Measurements from ENCODE around the gene LRRC14B.

Gene LRRC14B

GRCh38 chr5:173392-174290 is 17.7 kb upstream of the LRRC14B start:
- no peak for DNase-seq (ENCODE audit: low read depth in 3 of 3, low spot score in 1 of 3)

- no peak for DNase-seq (ENCODE audit: low read depth in 3 of 3, low spot score in 1 of 3)
Measured at GRCh38 chr5:174291-174600, 17.0 kb upstream of the LRRC14B start.

DNA sequence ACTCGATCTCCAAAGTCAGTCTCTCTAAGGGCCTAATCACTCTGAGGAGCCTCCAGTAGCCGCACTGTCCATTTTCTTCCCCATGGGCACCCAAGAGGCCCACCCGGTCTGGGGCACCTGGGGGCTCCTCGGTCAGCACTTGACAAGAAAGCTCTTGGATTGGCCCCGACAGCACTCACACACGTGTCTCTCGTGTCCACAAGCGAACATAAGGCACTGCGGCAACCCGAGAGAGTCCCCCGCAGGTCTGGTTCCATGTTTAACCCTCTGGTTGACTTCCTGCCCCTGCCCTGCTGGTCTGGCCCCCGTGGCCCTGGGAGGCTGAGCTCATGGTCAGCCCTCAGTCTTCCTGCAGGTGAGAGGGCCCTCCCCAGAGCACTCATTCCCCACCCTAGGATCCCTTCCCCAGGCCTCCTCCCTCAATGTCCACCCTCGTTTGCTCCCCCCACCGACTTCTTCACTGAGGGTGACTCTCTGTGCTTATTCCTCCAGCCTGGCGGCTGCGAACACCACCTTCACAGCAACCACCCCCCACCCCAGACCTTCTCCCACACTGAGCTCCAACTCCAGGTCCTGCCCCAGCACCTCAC is 16.3 kb upstream of the LRRC14B start:
- DNase-seq (ENCODE audit: low read depth in 3 of 3, low spot score in 1 of 3) = no peak

GRCh38 chr5:176296-176823 is 14.9 kb upstream of the LRRC14B start:
- DNase-seq (ENCODE audit: low read depth in 3 of 3, low spot score in 1 of 3) = no peak

DNA sequence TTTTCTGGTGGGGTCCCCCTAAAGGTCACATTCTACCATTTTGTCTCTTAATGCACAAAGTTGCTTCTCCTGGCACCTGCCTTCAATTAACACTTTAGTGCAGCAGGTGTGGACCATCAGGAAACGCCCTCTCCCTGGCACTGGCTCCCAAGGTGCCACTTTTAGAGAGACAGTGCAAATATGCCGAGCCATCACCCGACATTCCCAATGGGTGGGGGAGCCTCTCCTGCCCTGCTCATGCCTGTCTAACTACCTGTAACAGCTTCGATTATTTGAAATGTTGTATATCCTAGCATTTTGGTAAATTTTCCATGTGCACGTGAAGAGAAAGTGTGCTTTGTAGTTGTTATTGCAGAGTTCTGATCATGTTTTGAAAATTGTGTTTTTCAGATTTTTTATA is 13.2 kb upstream of the LRRC14B start:
- DNase-seq (ENCODE audit: low read depth in 3 of 3, low spot score in 1 of 3) = no peak

DNA sequence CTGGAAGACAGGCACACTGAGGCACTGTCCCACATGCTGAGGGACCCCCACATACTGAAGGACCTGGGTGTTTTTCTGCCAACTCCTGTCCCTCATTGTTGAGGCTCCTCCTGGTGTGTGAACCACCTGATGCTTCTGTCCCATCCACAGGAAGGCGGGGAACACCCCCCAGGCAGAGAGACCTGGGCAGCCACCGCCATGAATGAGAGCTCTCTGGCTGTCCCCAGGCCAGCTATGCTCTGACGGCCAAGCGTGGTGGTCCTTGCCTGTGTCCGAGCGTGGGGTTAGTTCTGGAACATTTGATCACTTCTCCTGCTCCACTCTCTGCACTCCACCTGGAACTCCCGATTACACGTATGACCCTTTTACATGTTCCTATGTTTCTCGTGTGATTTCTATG is 11.9 kb upstream of the LRRC14B start:
- DNase-seq (ENCODE audit: low read depth in 3 of 3, low spot score in 1 of 3) = no peak

GRCh38 chr5:180286-180918 is 10.9 kb upstream of the LRRC14B start:
- DNase-seq (ENCODE audit: low read depth in 3 of 3, low spot score in 1 of 3) = no peak

GRCh38 chr5:181160-181559 is 10.1 kb upstream of the LRRC14B start:
- no peak for DNase-seq (ENCODE audit: low read depth in 3 of 3, low spot score in 1 of 3)

DNA sequence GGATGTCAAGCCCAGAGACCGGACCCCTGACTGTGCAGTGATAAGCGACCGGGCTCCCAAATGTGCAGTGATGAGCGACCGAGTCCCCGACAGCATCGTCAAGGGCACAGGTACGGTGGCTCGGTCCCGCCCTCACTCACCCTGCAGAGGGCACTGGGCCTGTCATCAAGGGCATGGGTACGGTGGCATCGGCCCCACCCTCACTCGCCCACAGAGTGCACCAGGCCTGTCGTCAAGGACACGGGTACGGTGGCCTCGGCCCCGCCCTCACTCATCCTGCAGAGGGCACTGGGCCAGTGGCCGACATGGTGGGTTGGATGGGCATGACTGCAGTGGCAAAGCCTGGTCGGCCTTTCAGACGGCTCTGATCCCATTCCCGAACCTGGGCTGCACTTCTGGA is 9.7 kb upstream of the LRRC14B start:
- no peak for DNase-seq (ENCODE audit: low read depth in 3 of 3, low spot score in 1 of 3)

DNA sequence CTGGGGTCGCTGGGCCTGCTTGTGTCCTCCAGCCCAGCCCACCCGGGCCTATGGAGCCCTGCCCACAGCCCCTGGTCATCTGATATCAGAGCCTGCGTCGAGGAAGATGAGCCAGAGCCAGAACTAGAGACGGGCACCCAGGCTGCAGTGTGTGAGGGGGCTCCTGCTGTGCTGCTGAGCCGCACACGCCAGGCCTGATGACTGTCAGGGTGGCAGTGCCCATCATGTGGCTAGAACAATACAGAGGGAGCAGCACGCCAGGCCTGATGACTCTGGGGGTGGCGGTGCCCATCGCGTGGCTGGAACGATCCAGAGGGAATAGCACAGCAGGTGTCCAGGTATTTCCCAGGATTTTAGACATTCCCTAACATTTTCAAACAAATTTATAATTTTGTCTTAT is 9.2 kb upstream of the LRRC14B start:
- DNase-seq (ENCODE audit: low read depth in 3 of 3, low spot score in 1 of 3) = no peak

DNA sequence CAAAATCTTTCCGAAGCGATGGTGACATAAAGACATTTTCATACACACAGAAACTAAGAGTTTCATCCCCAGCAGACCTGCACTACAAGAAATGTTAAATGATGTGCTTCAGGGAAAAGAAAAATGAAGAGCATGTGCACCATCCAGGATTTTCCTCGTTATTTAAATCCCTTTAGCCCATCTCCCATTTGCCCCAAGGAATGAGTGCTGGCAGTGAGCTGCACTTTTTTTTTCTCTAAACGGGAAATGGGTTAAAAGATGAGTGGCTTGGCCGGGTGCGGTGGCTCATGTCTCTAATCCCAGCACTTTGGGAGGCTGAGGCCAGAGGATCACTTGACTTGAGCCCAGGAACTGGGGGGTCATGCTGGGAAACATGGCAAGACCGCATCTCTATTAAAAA is 6.8 kb upstream of the LRRC14B start:
- no peak for DNase-seq (ENCODE audit: low read depth in 3 of 3, low spot score in 1 of 3)

- DNase-seq (ENCODE audit: low read depth in 3 of 3, low spot score in 1 of 3) = no peak
Measured at GRCh38 chr5:185095-186070, 5.9 kb upstream of the LRRC14B start.

DNA sequence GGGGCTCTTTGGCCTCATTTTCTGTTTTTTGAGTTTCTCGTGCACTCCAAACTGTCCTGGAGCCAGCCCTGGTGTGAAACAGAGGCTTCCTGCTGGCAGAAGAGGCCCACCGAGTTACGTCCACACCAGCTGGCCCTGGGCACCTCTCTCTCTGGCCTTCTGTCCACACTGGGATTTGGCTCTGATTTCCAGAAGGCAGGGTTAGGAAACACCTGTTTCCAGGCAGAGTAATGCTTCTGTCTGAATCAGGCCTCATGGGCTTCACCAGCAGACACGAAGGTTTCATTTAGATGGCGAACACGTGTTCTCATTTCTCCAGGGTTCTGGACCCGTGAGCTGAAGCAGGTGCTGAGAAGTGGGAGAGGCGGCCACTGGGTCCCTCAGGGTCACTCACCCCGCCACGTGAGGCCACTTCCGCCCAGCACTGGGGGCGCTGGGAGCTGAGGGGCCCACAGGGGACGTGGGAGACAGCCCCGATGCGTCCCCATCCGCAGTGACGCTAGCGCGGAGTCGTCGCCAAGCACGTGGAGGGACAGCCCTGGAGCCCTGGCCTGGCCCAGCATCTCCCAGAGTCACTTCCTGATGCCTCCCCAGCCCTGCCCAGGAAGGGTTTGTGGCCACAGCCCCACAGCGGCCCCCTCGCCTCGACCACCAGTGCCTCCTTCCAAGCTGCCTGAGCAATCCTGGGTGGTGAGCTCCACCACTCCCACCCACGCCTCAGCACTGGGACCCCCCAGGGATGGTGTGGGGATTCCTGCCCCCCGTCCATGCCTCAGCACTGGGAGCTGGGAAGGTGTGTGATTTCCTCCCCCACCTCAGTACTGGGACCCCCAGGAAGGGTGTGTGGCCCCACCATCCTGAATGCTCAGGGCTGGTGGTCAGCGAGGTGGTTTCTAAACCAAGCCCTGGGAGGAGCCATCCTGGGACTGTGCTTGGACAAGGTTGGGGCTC is 4.9 kb upstream of the LRRC14B start:
- no peak for DNase-seq (ENCODE audit: low read depth in 3 of 3, low spot score in 1 of 3)

DNA sequence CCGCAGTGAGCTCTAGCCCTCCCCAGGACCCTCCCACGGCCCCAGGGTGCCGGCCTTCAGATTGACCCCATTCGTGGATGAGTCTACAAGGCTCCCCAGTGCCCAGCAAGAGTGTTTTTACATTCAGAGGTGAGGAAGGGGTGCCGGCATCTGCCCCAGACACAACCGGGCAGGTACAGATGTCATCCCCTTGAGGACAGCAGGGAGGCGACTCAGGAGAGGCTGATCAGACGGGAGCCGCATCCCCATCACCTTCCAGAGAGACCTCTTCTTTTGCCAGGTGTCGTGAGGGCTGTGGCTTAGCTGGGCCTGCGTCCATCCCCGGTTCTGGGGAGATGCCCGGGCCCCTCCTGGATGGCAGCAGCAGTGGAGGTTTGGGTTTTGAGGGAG is 4.3 kb upstream of the LRRC14B start:
- no peak for DNase-seq (ENCODE audit: low read depth in 3 of 3, low spot score in 1 of 3)

GRCh38 chr5:187617-188451 is 3.5 kb upstream of the LRRC14B start:
- DNase-seq (ENCODE audit: low read depth in 3 of 3, low spot score in 1 of 3) = no peak

DNA sequence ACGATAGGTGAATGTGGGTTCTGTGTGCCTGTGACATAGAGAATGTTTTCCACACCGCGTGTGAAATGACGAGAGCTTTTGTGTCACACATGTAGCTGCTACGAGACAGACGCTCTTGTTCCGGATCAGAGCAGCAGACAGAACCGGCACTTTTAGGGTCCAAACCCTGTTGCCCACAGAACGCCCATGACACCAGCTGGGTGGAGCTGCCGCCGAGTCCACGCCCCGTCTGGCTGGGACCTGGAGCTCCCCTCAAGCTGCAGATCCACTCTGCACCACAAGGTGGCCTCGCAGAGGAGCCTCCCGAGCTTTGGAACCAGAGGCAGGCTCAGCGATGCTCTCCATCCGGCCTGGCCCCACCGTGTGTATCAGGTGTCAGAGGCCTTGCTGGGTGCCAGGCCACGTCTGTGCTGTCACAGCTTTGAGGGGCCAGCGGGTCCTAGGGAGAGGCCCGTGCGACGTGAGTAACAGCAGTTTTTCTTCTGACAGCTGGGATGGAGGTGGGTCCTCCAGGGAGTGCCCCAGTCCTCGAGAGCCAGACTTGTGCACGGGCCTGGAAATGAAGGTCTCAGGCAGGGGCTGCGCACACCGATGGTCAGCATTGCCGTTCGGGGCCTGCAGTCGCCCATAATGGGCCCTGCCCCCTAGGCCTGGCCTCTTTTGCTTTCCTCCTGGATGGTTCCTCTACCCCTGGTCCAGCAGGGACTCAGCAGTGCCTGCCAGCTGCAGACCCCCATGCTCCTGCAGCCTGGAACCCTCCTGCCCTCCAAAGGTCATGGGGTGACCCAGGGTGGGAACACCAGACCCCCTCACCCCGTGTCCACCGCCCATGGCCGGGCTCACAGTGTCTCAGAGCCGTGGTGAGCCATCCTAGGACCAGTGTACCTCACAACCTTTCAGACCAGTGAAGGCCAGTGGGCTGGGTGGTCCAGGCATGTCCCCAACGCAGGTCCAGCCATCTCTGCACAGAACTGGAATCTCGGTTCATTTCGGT is 2.5 kb upstream of the LRRC14B start:
- peak; percentile 59 to 85 (median 71) for DNase-seq (ENCODE audit: low read depth in 3 of 3, low spot score in 1 of 3)

DNA sequence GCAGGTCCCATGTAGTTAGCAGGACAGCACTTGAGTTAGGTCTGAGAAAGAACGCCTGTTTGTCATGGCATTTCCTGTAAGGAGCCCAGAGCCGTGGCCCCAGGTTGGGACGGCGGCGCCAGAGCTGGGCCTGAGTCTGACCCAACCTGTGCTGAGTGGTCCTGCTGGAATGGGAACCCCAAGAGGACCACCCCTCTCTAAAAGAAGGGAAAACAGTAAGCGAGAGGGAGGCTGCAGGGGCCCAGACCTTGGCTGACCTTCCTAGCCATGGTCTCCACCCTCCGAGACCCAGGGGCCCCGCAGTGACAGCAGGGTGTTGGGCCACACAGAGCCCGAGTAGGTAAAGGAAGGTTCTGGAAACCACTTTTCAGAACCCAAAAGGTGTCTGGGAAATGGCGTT is 1.8 kb upstream of the LRRC14B start:
- no peak for DNase-seq (ENCODE audit: low read depth in 3 of 3, low spot score in 1 of 3)

DNA sequence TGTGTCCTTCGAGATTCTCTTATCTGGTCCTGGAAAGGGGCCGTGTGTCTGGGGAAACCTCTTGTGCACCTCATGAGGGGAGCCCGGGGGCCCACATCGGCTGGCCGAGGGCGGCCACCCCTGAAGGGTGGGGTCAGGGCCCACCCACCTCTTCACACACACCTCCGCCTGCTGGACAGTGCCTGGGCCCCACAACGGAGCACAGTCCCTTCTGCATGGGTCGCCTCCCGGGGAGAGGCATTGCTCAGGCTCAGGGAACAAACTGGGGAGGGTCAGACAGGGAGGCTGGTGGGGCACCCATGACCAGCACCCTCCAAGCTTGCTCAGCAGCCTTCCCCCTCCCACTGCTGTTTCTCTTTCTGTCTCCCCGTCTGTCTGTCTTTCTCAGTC is 1.3 kb upstream of the LRRC14B start:
- no peak for DNase-seq (ENCODE audit: low read depth in 3 of 3, low spot score in 1 of 3)

All from stimulated activated CD4-positive, alpha-beta T cell treated with anti-CD3 and anti-CD28 coated beads, TNF-alpha, amount 100 ng/mL, for 1 hour (primary cell).